OCI-LY3 (cell line): ENCODE measurements around the gene AGAP1.

ENCODE experiments used
- H2AFZ ChIP-seq: fragments of 200-600, 300-600 bp; shearing (Covaris generic); 2 replicates; pipeline ENCODE4 v1.6.0; 2014; ENCODE audit warnings: antibody characterized with exemption, low read depth, low read length
- H3K27ac ChIP-seq: fragments of 200-600, 300-600 bp; sonication (generic); 2 replicates; pipeline ENCODE4 v1.5.1; 2014; ENCODE audit warnings: mild to moderate bottlenecking, low read length, moderate library complexity, mixed read lengths
- H3K27me3 ChIP-seq: fragments of 200-600, 300-600 bp; sonication (generic); 2 replicates; pipeline ENCODE4 v1.6.1; 2014; ENCODE audit warnings: low read depth, low read length, mixed read lengths
- H3K36me3 ChIP-seq: fragments of 200-600, 300-600 bp; sonication (generic); replicated peaks from 2 replicates; pipeline ENCODE3; 2014; ENCODE audit warnings: low read depth, low read length, mixed read lengths
- H3K4me1 ChIP-seq: fragments of 300-600, 200-600 bp; sonication (generic); 2 replicates; pipeline ENCODE4 v1.6.1; 2014; ENCODE audit warnings: low read length, mixed read lengths
- H3K4me2 ChIP-seq: fragments of 200-600, 300-600 bp; sonication (generic); 2 replicates; pipeline ENCODE4 v1.6.1; 2014; ENCODE audit warnings: low read length, mixed read lengths
- H3K4me3 ChIP-seq: fragments of 300-600, 200-600 bp; sonication (generic); 2 replicates; pipeline ENCODE4 v1.5.1; 2014; ENCODE audit warnings: antibody characterized with exemption, mild to moderate bottlenecking, low read length, moderate library complexity
- H3K79me2 ChIP-seq: fragments of 300-600, 200-600 bp; shearing (Covaris generic); 2 replicates; pipeline ENCODE4 v1.6.1; 2014; ENCODE audit warnings: mild to moderate bottlenecking, low read length, mixed read lengths
- H3K9ac ChIP-seq: fragments of 300-600, 200-600 bp; shearing (Covaris generic); 2 replicates; pipeline ENCODE4 v1.6.0; 2014; ENCODE audit warnings: mild to moderate bottlenecking, low read length, moderate library complexity
- H3K9me3 ChIP-seq: fragments of 200-600, 300-600 bp; shearing (Covaris generic); 2 replicates; pipeline ENCODE4 v1.6.1; 2014; ENCODE audit warnings: low read length, mixed read lengths; ENCODE audit not compliant: insufficient read depth
- H4K20me1 ChIP-seq: fragments of 200-600, 300-600 bp; sonication (generic); 2 replicates; pipeline ENCODE4 v1.6.1; 2016; ENCODE audit warnings: low read length, mixed read lengths; ENCODE audit not compliant: insufficient read depth
- EZH2phosphoT487 ChIP-seq: fragments of 200-600 bp; shearing (Covaris generic); IDR thresholded peaks from 2 replicates; pipeline ENCODE4 v1.6.1; 2018; ENCODE audit warnings: antibody characterized with exemption, mixed run types, low read depth
- TF ChIP-seq, protein P1 (sequence below): fragments of 200-600, 300-600 bp; sonication (generic); IDR thresholded peaks from 2 replicates; pipeline ENCODE4 v1.5.1; 2014; ENCODE audit warnings: antibody characterized with exemption, low read length, low read depth

Gene AGAP1

DNA sequence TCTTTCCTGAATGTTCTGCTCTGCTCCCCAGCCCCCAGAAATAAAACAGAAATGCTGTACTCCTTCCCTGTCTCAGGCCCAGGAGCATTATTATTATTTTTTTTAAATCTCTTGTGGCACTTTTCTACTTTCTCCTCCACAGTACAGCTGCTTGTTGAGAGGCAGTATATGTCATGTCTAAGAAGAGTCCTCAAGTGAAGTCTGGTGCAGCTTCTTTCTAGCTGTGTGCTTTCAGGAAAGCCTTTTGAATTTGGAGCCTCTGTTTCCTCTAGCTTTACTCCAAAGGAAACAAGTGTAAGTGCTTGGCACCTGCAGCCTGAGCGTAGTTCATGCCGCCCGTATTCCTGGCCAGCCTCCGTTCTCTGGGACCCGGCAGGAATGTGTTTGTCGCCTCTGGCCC is 22.4 kb downstream of the AGAP1 start:
- H3K36me3 ChIP-seq = no peaks in the 10 kb centered on the region
- no peak overlapping the region for H3K9ac ChIP-seq
- no peak overlapping the region for H3K4me3 ChIP-seq
- no peak overlapping the region for H3K4me2 ChIP-seq
- H3K27me3 ChIP-seq = no peaks in the 10 kb centered on the region
- H4K20me1 ChIP-seq = no peaks in the 10 kb centered on the region
- no peak for TF ChIP-seq EZH2phosphoT487
- TF ChIP-seq, protein P1, sequence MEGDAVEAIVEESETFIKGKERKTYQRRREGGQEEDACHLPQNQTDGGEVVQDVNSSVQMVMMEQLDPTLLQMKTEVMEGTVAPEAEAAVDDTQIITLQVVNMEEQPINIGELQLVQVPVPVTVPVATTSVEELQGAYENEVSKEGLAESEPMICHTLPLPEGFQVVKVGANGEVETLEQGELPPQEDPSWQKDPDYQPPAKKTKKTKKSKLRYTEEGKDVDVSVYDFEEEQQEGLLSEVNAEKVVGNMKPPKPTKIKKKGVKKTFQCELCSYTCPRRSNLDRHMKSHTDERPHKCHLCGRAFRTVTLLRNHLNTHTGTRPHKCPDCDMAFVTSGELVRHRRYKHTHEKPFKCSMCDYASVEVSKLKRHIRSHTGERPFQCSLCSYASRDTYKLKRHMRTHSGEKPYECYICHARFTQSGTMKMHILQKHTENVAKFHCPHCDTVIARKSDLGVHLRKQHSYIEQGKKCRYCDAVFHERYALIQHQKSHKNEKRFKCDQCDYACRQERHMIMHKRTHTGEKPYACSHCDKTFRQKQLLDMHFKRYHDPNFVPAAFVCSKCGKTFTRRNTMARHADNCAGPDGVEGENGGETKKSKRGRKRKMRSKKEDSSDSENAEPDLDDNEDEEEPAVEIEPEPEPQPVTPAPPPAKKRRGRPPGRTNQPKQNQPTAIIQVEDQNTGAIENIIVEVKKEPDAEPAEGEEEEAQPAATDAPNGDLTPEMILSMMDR = no peak
- H3K79me2 ChIP-seq = no peaks in the 10 kb centered on the region
- H3K4me1 ChIP-seq = no peaks in the 10 kb centered on the region
- H3K27ac ChIP-seq = no peak overlapping the region
- H3K9me3 ChIP-seq = no peaks in the 10 kb centered on the region
- no peak overlapping the region for H2AFZ ChIP-seq

DNA sequence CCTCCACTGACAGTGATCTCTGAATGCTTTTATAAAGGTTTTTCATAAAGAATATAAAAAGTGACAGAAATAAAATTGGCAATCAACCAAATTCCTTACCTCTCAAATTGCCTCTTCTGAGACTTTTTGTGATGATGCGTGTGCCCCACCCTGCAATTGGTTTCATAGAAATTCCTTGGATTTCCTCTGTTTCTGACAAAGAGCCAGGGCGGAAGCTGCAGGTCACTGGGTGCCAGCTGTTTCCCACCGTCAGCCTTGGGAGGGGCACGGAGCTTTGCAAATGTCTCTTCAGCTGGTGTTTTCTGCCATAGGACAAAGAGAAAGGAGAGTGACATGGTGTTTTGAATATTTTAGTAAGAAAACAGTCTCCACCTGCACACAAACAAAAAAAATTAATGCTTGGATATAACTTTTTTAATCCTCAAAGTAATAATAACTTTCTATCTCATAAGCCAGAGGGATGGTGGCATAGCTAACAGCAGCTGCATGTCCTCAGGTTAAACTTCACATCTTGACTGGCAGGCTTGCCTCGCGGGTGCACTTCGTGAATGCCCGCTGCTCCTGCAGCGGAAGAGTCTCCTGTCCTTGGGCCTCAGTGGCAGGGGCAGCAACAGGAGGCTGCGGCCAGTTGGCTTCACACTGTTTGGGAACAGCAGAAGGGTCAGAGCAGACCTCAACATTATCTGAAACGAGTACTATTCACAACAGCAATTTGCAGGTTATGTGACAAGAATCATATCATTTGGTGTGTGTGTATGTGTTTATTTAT is 24.7 kb downstream of the AGAP1 start:
- H3K36me3 ChIP-seq = no peaks in the 10 kb centered on the region
- H3K27me3 ChIP-seq = no peaks in the 10 kb centered on the region
- TF ChIP-seq, protein P1 = no peak
- no peak for TF ChIP-seq EZH2phosphoT487
- H3K27ac ChIP-seq = no peak overlapping the region
- H3K9ac ChIP-seq = no peak overlapping the region
- H3K79me2 ChIP-seq = no peaks in the 10 kb centered on the region
- H2AFZ ChIP-seq = no peak overlapping the region
- no peaks in the 10 kb centered on the region for H3K4me1 ChIP-seq
- H3K4me2 ChIP-seq = no peak overlapping the region
- H3K4me3 ChIP-seq = no peak overlapping the region
- H3K9me3 ChIP-seq = no peaks in the 10 kb centered on the region
- no peaks in the 10 kb centered on the region for H4K20me1 ChIP-seq

DNA sequence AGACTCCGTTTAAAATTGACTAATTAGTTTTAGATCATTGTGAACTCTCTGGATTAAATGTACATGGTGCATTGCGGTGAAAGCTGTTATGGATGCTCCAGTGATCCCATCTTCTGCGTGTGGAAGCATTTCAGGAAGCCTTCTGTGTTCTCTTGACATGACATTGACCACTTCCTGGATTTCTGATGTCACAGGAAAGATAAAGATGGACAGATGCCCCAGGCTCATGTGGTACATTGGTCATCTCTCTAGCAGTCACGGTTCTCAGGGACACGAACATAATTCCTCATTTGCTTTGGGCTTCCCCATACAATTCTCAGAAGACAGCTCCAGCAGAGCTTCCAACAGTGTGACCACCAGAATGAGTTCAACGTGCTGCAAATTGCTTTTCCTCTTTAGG is 26.9 kb downstream of the AGAP1 start:
- Histone ChIP-seq H4K20me1 (no peaks in the 10 kb centered on the region), H2AFZ (no peak overlapping the region), H3K9me3 (no peaks in the 10 kb centered on the region), H3K4me2 (no peak overlapping the region), H3K36me3 (no peaks in the 10 kb centered on the region), H3K79me2 (no peaks in the 10 kb centered on the region), H3K9ac (no peak overlapping the region), H3K4me3 (no peak overlapping the region), H3K27ac (no peak overlapping the region), H3K4me1 (no peaks in the 10 kb centered on the region), H3K27me3 (no peaks in the 10 kb centered on the region)
- TF ChIP-seq EZH2phosphoT487 = no peak
- TF ChIP-seq, protein P1 = no peak

DNA sequence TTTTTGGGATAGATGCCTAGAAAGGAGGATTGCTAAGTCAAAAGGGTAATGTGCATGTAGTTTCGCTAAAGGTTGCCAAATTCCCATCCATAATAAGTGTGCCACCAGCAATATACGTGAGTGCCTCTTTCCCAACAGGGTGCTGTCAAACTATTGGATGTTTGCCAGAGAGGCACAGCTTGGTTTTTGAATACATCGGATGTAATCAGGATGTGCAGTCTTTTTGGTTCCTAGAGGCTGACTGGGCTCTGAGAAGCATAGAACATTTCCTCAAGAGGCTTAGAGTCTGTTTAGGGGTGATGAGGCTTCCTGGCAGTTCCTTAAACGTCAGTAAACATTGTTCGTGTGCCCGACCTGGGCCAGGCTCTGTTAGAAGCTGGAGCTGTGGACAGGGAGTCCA is 28.0 kb downstream of the AGAP1 start:
- H3K27me3 ChIP-seq = no peaks in the 10 kb centered on the region
- no peaks in the 10 kb centered on the region for H3K9me3 ChIP-seq
- no peak overlapping the region for H3K4me2 ChIP-seq
- no peaks in the 10 kb centered on the region for H3K36me3 ChIP-seq
- H3K4me3 ChIP-seq = no peak overlapping the region
- H3K9ac ChIP-seq = no peak overlapping the region
- no peaks in the 10 kb centered on the region for H4K20me1 ChIP-seq
- no peaks in the 10 kb centered on the region for H3K79me2 ChIP-seq
- no peak overlapping the region for H3K27ac ChIP-seq
- no peak overlapping the region for H2AFZ ChIP-seq
- no peaks in the 10 kb centered on the region for H3K4me1 ChIP-seq
- TF ChIP-seq, protein P1 = no peak
- TF ChIP-seq EZH2phosphoT487 = no peak
